HG02840 (cell line): ENCODE measurements around the gene ASPN.

ENCODE experiments used
- ATAC-seq: cut with Tn5 transposase; IDR thresholded peaks from one replicate; pipeline ENCODE4 v1.9.1; 2021; ENCODE audit warnings: mild to moderate bottlenecking, moderate library complexity, moderate number of reproducible peaks; ENCODE audit not compliant: unreplicated experiment, low FRiP score

ASPN gene

DNA sequence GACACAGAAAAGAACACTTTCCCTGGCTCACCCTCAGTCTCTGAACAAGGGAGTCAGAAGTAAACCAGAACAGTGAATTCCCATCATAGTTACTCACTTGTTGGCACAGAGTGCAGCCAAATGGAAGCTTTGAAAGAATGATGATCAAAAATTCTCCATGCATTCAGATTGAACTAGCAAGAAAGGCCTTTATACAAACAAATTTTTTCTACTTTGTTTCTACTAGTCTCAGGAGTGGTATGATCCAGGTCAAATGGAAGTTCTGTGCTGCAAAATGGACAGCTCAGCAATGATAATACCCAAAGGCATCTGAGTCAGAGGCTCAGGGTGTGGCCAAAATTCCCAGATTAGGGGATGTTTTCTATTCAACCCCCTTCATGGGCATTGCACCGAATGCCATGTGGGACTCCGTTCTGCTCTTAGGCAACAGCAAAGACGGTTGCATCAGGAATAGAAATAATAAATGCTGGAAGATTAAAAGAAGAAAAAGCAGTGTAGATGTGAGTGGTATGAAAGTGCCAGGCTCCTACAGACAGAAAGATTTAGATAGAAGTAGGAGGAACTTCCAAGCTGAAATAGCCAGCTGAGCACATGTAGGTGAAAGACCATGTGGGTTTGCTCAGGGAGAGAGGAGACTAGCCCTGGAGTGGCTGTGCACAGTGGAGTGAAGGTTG, 24.0 kb upstream of the ASPN start:
- no peak for ATAC-seq

DNA sequence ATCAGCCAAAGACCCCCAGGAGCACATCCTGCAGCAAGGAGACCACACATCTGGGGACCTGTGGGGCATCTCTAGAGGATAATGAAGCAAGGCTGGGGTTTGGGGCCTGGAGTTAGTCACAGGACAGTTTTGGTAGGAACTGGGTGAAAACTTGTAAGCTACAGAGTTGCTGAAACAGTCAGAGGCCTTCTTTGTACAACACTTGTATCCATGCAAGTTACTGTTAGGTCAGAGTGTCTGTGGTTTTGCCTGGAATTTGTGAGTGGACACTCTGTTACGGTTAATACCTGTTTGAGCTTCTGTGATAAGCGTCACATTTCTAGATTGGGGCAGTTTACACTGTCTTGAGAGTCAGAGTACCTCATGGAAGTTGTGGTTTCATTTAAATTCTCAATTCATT, 22.6 kb upstream of the ASPN start:
- ATAC-seq = no peak

DNA sequence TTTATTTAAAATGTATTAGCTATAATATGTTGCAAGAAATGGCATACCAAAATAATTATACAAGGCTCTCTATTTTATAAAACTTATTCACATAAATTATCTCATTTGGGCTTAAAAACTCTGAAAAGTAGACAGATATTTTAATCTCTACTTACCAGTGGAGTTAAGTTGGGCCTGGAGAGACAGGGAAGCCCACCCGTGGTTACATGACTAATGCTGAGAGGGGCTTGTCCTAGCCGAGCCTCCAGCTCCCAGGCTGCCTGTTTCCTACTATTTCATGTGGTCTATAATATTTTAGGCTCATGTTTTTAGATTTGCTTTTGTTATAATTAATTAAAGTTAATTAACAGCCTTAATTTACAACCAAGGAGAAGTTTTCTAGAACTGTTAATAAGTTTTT, 20.9 kb upstream of the ASPN start:
- no peak for ATAC-seq

DNA sequence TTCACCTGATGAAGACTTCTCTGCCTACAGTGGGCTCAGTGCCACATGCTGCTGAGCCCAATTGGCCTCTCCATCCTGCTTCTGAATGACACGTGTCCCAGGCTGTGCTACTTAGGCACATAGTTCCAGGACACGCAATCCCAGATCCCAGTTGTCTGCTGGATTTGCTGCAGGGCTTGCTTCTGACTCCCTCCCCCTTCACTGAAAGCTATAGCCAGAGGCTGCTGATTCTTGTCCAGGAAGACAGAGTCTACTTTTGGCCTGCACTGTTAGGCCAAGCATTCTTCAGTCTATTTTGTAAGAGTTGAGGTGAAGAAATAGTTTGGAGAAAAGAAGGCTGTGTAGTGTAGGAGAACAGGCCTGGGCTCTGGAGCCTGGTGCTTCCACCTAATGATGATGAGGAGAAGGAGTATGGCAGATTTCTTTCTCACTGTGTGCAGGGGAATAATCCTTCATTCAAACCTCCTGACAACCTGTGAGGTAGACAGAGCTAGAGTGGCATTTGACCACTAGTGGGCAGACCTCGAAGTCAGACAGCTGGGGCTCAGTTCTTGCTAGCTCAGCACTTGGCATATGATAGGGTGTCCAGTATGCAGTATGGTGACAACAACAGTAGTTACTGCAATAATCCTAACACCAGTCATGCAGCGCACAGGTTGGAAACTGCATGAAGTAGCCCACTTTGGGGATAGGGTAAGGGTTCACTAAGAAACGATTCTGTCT, 19.5 kb upstream of the ASPN start:
- no peak for ATAC-seq

DNA sequence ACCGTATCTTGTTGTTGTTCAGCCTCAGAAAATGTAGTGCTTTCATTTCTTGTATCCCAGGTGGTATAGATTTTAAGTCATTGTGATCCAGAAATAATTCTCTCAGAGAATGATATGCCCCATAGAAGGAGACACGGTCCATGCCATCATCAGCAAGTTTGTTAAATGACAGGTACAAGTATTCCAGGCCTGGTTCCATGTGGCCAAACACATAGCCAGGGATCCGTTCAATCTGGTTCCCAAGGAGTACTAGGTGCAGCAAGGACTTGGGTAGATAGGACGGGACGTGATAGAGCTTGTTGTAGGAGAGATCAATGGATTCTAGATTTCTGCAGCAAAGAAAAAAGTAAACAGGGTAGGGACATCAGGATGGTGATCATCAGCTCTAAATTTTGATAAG, 18.4 kb upstream of the ASPN start:
- no peak for ATAC-seq

DNA sequence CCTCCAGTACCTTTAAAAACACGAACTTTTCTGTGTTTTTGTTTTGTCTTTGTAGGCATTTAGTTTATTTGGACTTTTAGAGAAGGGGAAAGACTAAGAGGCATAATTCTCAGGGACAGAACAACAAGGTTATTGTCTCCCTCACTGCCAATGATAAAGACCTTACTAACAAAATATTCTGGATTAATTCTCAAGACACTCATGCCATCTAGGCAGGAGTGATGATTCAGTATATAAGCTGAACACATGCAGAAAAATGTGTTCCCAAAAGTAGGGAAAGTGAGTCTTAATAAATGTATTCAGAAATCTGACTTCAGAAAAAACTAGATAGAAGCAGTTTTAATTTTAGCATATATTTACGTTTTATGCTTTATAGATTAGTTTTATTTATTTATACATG, 17.4 kb upstream of the ASPN start:
- no peak for ATAC-seq

DNA sequence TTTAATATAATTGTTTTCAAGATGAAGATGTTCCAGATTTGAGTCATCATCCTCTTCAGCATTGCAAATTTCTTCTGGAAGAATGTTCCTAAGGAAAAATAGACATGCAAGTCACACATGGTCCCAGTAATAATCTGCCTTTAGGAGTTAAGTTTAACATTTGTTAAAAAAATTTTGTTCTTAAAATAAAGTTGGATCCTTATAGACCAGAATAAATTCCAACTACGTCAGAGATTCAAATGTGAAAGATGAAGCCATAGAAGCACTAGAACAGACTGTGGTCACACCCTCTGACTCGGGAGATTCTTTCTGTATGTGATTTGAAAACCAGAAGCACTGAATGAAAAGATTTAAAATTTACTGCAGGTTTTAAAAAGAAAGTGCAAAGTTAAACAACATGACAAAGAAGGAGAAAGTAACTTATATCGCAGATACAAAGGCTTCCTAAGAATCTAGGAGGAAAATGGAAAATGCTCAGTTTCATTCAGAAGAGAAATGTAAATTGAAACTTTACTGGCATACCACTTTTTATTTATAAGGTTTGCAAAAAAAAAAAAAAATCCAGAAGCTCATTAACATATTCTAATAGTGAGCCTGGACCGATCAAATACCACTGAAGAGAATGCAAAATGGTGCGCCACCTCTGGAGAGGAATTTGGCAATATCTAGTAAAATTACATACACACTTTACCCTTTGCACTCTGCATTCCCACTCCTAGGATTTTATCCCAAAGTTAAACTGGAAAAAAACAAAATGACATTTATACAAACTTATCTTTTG, 14.3 kb upstream of the ASPN start:
- no peak for ATAC-seq

DNA sequence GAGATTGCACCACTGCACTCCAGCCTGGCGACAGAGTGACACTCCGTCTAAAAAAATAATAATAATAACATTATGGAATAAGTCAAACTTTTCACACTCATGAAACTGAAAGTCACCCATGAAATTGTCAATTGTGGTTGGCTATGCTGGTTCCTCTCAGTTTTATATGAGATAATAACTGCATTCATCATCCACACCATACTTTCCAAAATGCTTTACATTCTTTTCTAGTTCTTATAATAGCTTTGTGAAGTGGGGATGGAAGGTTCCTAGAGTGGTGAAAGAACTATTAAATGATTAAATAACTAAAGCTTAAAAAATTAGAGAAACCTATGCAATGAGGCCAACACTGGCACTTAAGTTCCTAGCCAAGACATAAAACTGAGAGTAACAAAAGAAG, 12.6 kb upstream of the ASPN start:
- ATAC-seq = no peak

DNA sequence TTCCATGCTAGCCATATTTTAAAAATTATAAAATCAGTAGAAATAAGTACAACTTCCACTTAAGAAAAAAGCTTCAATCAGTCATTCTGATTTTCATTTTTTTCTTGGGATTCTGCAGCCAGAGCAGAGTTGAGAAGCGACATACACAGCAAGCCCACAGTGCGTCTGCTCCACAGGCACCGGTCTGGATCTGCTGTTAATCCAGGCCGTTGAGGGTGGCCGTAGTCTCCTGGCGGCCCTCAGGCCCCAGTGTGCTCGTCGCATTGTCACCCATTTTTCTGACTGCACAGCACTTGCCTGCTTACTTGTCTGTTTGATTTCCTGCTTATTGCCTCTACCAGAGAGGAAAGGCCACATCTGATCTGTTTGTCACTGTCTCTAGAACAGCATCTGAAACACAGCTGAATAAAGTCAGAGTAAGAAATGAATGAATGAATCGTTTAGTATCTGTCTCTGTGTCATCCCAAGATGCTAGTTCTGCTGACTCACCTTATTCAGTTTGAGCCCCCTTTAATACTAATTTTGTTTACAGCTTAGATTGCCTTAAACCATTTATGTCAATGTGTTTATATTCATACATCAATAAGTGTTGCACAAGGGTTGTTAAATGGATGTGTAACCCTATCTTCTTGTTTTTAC, 11.6 kb upstream of the ASPN start:
- no peak for ATAC-seq

DNA sequence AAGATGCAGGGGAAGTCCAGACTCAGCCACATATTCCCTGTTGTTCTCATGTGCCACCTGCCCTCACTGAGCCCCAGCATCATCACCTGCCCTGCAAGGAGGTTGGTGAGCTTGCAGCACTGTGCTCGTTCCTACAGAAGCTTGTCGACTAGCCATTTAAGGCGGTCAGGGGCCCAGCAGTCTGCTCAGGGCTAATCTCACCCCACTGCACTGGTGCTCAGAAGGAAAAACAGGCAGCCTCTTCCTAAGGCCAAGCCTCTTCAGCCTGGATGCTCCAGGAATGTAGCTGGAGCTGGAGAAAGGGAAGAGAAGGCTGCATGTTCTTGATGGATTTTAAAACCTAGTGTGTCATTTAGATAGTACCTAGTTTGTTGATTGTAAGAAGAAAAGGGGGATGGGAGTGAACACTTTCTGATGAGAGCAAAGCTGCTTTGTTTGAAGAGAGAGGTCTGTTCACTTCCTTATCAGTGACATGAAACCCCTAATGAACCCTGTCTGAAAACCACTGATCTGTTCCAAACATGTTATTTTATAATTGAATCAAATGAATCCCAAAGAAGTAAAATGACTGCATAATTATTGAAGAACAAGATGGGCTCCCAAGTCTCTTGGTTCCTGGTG, 10.6 kb upstream of the ASPN start:
- no peak for ATAC-seq

DNA sequence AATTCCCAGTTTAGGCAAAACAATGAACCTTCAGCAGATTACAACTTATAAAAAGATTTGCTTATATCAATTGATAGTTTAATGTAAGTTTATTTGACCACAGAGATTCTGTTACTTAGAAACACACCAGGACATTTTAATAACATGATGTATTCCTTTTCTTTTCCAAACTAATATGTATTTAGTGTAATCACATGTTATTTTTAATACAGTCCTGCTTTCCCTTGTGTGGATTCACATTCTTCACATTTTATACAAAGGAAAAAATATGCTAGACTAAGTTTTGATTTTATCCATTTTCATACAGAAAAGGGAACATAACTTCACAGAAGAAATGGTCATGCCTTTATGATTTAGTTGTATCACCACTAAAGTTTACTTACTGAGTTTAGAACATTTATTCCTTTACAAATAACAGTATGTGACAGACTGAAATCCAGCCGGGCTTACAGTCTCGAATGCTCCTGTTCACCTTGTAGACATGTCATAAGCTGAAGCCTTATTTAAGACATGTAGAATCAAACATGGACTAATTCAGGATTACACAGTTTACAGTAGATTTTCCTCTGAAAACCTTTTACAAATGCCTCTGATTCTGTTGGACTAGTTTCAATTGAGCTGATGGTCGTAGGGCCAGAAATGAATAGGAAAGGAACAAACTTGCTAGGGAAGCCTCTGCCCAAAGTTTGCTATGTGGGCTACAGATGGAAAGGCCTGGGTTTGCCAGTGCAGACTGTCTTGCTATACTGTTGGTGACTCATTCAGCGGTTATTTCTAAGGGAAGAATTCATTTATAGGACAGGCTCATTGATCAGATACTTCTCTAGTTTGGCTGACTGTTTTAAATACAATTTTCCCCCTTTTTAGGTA, 6.6 kb upstream of the ASPN start:
- ATAC-seq = no peak

DNA sequence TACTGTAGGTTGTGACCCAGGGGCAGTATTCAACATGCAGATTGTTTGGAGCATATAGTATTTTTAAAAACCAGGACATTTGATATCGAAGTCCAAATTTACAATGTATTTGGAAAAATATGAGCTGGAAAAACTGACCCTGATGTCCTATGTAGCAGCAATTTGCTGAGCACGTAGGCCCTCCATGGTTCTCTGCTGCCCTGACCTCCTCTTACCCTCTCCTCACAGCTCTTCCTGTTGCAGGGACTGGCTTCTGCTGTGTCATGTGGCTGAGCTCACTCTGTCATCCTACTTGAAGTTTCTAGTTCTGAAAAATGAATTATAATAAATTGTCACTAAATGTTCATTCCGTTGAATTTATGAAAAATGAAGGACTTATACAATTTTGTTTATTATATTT, 4.1 kb upstream of the ASPN start:
- no peak for ATAC-seq

DNA sequence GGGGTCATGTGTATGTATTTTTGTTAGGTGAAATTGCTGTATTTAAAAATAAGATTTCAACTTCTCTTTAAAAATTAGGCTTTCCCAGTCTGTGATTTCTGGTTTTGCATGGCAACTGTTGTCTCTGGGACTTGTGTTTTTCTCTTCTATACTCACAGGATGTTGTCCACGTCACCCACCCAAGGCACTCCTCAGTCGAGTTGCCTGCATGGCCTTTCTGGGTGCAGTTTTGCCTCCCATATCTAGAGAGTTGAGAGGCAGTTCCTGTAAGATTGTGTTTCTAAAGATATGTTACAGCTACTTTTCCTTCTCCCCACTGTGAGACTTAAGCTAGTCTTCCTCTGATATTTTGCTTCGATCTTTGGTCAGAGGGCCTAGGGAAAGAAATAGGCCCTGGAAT, 2.3 kb upstream of the ASPN start:
- no peak for ATAC-seq

DNA sequence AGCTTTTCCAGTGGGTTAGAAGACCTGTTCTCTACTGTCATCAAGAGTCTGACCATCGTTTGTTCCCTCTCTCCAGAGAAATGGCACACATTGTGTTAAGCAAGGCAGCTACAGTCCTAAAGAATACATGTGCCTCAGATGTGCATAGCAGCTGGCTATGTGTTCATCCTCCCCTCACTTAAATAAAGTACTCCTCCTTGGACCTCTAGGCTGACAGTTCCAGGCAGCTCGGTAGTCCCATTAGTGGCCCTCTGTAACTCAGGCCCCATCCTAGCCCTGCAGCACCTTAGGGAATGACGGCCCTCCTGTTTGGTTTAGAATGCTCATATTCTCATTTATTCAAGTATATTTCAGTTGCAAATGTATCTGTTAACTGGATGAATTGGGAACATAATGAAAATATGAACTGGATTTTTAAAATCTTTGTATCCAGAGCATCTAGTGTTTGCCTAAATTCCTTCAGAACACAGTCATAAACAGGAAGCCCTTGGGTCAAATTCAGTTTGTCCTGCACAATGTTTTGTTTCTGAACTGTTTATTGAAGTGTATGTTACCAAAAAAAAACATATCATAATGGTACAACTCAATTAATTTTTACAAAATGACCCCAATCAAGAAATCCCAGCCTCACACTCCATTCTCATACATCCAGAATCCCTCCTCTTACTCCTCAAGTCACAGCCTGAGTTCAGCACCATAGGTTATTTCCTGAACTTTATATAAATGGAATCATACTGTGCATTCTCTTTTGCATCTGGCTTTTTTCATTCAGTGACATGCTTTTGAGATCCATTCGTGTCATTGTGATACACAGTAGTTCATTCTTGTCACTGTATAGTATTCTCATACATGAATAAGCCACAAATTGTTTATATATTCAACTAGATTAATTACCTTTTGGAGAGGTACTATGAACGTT, 1.6 kb upstream of the ASPN start:
- ATAC-seq = no peak

DNA sequence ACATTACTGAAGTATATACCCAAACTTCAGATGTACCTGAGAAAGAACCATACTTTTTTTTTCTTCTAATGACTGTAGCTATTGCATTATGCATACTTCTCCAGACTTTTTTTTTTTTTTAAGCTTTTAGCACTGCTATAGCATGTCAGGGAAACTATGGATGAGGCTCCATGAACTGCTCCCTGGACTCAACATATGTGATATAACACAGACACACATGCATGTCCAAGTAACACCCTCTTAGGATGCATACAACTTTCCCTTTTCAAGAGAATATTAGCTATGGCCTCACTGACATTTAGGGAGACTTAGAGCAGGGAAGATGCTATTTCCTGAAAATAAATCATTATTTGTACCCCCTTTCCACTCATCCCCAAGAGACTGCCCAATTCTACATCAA, 499 bp upstream of the ASPN start:
- no peak for ATAC-seq

DNA sequence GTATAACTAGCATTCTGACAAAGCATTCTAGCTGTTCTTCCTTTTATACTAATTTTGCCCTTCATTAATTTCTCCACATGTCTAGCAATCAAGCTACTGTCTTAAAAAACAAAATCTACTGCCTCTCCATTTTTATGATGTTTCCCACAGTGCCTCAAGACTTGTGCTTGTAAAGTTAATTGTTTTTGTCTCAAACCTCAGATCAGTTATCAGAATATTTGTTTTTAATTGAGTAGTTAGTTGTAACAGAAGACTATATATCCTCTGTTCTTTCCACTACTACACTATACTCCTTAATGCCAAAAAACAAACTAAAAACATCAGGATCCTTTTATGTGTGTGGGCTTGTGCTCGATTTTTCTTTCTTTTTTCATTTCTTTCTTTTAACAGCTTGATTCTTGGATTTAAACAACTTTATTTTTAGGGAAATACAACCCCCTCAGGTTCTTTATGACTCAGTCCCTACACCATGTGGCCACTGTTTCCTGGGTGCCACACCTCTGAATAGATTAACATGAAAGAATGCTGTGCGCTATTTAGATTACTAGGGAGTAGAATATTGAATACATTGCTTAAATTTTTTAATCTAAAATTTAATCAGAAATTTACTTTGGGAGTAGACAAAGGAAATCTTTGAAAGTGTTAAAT, 1.2 kb downstream of the ASPN start:
- ATAC-seq = no peak

DNA sequence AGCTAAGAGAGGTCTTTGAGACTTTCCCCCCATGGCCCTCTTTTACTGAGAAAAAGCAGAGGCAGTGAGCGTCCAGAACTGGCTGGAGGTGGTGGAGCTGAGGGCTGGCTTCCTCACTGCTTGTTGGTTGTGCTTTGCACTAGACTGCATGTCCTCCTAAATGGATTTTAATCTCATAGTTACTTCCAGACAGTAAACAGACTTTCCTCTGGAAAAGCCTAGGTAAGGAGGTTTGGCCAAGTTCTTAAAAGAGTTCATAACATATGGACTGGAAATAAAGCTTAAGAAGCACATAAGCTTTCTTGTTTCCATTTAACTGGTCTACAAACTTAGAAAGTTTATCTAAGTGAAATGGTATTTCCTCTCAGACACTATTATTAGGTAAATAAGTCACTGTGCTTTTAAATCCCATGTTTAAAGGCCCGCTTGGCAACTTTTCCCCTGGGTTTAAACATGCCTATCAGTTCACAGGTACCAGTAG, 2.0 kb downstream of the ASPN start:
- ATAC-seq = no peak

DNA sequence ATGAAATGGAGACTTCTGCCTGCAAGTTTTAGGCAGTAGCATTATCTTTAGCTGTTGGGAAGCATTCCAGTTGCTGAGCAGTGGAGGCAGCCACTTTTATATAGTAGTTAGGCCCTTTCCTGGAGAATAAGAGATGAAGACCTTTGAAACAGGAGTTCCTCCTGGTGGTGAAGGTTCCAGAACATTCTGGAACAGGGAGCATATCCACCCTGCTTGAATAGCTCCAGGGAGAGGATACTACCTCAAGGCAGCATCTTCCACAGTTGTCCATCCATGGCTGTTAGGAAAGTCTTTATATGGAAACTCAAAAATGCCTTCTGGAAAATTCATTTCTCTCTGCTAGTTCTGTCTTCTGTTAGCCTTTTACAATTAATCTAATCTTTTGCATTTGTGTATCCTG, 3.0 kb downstream of the ASPN start:
- ATAC-seq = no peak
